ENCODE results near the gene KCTD1. TPM values are rescaled to one million over a fixed set of nuclear protein-coding genes. Genes with fewer than 3 reads are reported as not detected.

KCTD1 gene
- total and polyA plus RNA-seq, 11 donors = 4.8 to 21.8 (median 8.9) TPM

- no peak for ATAC-seq
- Histone ChIP-seq H3K4me3 (no peak overlapping the region), H3K27ac (no peak overlapping the region), H3K9me3 (peaks cover 0 to 9% (median 0%) of the 10 kb centered on the region in 12 donors), H3K36me3 (no peaks in the 10 kb centered on the region), H3K4me1 (no peaks in the 10 kb centered on the region), H3K27me3 (no peaks in the 10 kb centered on the region)
- no peak for TF ChIP-seq CTCF (IDR thresholded peaks at IDR 0.05)
- TF ChIP-seq POLR2A (IDR thresholded peaks at IDR 0.05) = no peak
- intact Hi-C loops (cut with DNase I) = no loop called here
- no peak for DNase-seq
- whole genome bisulfite sequencing, 4 donors = 88 to 95% (median 91%) methylated on average over 3 of the region's 3 CpGs
These were observed 14.7 kb upstream of the KCTD1 start for GRCh38 chr18:26563024-26563423.

GRCh38 chr18:26562568-26562967 is 14.2 kb upstream of the KCTD1 start:
- Histone ChIP-seq H3K4me3 (no peak overlapping the region), H3K36me3 (no peaks in the 10 kb centered on the region), H3K4me1 (no peaks in the 10 kb centered on the region), H3K27me3 (no peaks in the 10 kb centered on the region), H3K27ac (no peak overlapping the region), H3K9me3 (peaks cover 0 to 9% (median 0%) of the 10 kb centered on the region in 12 donors)
- intact Hi-C loops (cut with DNase I) = no loop called here
- DNase-seq (no peak), ATAC-seq (no peak)
- WGBS, 4 donors = 92 to 99% (median 97%) methylated on average over 2 of the region's 2 CpGs
- TF ChIP-seq CTCF (IDR thresholded peaks at IDR 0.05) = no peak
- TF ChIP-seq POLR2A (IDR thresholded peaks at IDR 0.05) = no peak

GRCh38 chr18:26561769-26562168 is 13.4 kb upstream of the KCTD1 start:
- Histone ChIP-seq H3K27me3 (peaks cover 0 to 4% (median 0%) of the 10 kb centered on the region in 9 donors), H3K36me3 (no peaks in the 10 kb centered on the region), H3K9me3 (peaks cover 0 to 9% (median 0%) of the 10 kb centered on the region in 12 donors), H3K27ac (no peak overlapping the region), H3K4me3 (no peak overlapping the region), H3K4me1 (no peaks in the 10 kb centered on the region)
- ATAC-seq = no peak
- TF ChIP-seq CTCF (IDR thresholded peaks at IDR 0.05) (no peak), POLR2A (IDR thresholded peaks at IDR 0.05) (no peak)
- DNase-seq = no peak
- intact Hi-C loops (cut with DNase I) = no loop called here
- WGBS, 4 donors = 89 to 94% (median 93%) methylated on average over 5 of the region's 5 CpGs

- H3K27ac ChIP-seq = no peak overlapping the region
- no peak overlapping the region for H3K4me3 ChIP-seq
- peaks cover 0 to 18% (median 0%) of the 10 kb centered on the region in 9 donors for H3K27me3 ChIP-seq
- 76 to 80% (median 78%) methylated on average over 3 of the region's 3 CpGs for WGBS, 4 donors
- no peaks in the 10 kb centered on the region for H3K9me3 ChIP-seq
- H3K36me3 ChIP-seq = no peaks in the 10 kb centered on the region
- intact Hi-C loops (cut with DNase I) = loop anchor here in 2 of 10 donors (10.0 kb wide), 1 partner anchor 152 kb away; no protein-coding TSS in a partner anchor
- peaks cover 0 to 4% (median 0%) of the 10 kb centered on the region in 12 donors for H3K4me1 ChIP-seq
- TF ChIP-seq CTCF (IDR thresholded peaks at IDR 0.05) (no peak), POLR2A (IDR thresholded peaks at IDR 0.05) (no peak)
- no peak for ATAC-seq
- no peak for DNase-seq
These were observed 8.2 kb upstream of the KCTD1 start for GRCh38 chr18:26556573-26556972.
